GM18517 (cell line): ENCODE data around the gene TMC5.
"Not testable (repeated sequence)": the region's sequence is repeated elsewhere in the genome, so short reads cannot be mapped to it uniquely, and the experiment has no call there.

Source experiments
- ATAC-seq: cut with Tn5 transposase; IDR thresholded peaks from one replicate; pipeline ENCODE4 v1.9.1; 2021; ENCODE audit warnings: mild to moderate bottlenecking, moderate library complexity; ENCODE audit not compliant: unreplicated experiment

Gene TMC5

DNA sequence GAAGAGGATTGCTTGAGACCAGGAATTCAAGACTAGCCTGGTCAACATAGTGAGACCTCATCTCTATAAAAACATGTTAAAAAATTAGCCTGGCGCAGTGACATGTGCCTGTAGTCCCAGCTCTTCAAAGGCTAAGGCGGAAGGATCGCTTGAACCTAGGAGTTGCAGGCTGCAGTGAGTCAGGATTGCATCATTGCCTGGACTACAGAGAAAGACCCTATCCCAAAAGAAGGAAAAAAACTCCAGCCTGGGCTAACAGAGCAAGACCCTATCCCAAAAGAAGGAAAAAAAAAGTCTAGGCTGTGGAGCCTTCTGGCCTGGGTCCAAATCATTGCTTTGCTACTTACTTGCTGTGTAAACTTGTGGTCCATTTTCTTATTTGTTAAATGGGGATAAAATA is 111.0 kb downstream of the TMC5 start:
- ATAC-seq: no peak

DNA sequence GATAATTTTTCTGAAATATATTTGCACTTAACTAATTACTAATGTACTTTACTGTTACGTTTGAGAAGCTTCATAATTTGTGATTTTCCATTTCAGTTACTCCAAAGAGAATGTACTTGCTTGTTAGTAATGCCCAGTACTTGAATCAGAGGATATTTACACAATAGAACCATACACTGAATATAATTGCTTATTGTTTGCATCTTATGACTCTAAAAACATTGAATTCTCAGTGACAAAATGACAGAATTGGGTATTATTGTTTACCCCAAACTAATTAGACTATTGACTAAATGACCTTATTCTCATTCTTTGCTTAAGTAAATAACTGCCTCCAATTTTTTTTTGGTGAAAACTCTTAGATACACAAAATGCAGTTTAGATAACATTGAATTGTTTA is 114.9 kb downstream of the TMC5 start:
- no peak for ATAC-seq

DNA sequence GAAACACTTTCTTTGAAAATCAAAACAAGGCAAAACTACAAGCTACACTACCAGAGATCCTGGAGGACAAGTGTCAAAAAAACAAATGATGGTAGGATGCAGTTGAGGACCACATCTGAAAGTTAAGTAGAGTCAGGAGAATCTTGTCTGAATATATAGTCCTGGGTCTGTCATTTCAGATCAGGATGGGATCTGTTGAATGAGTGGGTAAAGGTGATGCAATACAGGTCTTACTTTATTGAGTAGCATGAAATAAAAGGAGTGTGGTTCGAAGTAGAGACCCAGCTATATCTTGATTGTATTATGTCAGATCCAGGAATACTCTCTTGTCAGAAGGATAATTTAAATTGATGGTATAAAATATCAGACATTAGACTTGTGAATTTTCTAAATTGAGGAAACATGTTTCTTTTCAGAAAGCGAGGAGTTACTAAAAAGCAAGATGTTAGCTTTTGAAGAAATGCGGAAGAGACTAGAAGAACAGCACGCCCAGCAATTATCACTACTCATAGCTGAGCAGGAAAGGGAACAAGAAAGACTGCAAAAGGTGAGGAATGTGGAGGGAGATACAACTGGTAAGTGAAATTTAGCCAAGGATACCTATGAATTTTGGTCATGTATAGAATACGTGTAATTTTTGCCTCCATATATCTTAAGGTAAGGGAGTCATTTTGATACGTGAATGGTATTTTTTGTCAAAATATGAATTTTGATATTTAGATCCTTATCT is 122.7 kb downstream of the TMC5 start:
- ATAC-seq: no peak

DNA sequence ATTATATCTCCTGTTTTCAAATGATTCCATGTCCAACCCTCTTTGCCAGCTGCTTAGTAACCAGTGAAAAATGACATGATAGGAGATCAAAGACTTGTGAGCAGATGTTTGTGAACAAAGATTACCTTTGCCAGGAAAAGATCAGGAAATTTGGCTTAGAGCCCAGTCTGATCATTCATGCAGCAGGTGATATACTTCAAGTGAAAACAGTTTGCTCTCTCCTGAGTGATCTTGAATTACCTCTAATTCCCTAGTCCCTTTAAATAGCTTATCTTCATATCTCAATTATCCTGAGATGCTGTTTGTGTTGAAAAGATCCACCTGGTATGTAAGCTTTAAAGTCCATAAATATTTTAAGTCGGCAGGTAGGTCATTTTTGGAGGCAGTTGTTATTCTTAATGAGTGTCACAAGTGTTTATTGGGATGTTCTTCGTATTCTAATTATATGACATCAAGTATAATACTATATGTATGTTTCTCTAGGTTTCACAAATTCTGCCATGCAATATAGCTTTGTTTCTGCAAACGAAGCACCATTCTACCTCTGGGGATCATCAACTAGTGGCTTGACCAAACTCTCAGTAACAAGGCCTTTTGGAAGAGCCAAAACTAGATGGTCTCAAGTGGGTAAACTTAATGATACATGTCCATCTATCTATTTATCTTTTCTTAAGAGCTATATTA is 124.6 kb downstream of the TMC5 start:
- no peak for ATAC-seq

DNA sequence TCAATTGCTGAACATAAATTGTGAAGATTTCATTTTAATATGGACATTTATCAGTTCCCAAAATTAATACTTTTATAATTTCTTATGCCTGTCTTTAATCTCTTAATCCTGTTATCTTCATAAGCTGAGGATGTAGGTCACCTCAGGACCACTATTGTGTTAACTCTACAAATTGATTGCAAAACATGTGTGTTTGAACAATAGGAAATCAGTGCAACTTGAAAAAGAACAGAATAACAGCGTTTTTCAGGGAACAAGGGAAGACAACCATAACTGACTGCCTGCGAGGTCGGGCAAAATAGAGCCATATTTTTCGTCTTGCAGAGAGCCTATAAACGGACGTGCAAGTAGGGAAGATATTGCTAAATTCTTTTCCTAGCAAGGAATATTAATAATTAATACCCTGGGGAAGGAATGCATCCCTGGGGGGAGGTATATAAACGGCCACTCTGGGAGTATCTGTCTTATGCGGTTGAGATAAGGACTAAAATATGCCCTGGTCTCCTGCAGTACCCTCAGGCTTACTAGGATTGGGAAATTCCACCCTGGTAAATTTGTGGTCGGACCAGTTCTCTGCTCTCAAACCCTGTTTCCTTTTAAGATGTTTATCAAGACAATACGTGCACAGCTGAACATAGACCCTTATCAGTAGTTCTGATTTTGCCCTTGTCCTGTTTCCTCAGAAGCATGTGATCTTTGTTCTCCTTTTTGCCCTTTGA is 125.8 kb downstream of the TMC5 start:
- ATAC-seq: not testable (repeated sequence)

DNA sequence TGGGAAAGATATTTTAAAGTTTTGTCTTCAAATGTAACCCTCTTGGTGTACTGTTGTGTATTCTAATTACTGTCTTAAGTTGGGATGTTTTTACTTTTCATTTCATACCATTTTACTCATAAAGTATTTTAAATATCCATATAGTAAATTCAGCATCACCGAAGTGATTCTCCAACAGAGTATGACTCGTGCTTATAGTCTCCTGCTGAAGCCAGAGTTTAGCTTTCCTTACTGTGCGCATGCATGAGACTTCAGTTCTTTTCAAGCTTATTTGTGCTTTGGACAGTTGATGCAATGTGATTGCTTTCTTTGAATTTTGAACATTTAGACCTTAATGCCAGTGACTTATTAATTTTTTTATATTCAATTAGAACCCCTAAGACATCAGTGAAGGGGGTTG is 130.5 kb downstream of the TMC5 start:
- ATAC-seq: no peak
